ENCODE results near the gene CLCA2. TPM values are rescaled to one million over a fixed set of nuclear protein-coding genes. Genes with fewer than 3 reads are reported as not detected.

Gene CLCA2, protein sequence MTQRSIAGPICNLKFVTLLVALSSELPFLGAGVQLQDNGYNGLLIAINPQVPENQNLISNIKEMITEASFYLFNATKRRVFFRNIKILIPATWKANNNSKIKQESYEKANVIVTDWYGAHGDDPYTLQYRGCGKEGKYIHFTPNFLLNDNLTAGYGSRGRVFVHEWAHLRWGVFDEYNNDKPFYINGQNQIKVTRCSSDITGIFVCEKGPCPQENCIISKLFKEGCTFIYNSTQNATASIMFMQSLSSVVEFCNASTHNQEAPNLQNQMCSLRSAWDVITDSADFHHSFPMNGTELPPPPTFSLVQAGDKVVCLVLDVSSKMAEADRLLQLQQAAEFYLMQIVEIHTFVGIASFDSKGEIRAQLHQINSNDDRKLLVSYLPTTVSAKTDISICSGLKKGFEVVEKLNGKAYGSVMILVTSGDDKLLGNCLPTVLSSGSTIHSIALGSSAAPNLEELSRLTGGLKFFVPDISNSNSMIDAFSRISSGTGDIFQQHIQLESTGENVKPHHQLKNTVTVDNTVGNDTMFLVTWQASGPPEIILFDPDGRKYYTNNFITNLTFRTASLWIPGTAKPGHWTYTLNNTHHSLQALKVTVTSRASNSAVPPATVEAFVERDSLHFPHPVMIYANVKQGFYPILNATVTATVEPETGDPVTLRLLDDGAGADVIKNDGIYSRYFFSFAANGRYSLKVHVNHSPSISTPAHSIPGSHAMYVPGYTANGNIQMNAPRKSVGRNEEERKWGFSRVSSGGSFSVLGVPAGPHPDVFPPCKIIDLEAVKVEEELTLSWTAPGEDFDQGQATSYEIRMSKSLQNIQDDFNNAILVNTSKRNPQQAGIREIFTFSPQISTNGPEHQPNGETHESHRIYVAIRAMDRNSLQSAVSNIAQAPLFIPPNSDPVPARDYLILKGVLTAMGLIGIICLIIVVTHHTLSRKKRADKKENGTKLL
- total RNA-seq (2022; extraction: Qiagen RNA extraction) = not detected in 5 replicates

DNA sequence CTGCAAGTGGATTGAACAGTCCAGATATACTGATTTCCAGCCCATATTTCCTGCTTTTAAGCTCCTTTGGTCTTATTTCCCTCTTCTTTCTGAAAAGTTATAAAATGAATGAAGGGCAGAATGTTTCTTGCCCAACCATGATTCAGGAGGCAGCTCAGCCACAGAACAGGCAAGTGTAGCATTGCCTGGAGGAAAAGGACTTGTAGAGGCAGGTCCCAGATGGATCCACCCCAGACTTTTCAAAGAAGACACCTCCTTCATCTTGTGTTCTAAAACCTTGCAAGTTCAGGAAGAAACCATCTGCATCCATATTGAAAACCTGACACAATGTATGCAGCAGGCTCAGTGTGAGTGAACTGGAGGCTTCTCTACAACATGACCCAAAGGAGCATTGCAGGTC lies at the start of gene CLCA2:
TSS of gene CLCA2 (plus strand) at position 299 of the 400 bp plus-strand sequence. CDS start at position 376, 77 bp downstream.

DNA sequence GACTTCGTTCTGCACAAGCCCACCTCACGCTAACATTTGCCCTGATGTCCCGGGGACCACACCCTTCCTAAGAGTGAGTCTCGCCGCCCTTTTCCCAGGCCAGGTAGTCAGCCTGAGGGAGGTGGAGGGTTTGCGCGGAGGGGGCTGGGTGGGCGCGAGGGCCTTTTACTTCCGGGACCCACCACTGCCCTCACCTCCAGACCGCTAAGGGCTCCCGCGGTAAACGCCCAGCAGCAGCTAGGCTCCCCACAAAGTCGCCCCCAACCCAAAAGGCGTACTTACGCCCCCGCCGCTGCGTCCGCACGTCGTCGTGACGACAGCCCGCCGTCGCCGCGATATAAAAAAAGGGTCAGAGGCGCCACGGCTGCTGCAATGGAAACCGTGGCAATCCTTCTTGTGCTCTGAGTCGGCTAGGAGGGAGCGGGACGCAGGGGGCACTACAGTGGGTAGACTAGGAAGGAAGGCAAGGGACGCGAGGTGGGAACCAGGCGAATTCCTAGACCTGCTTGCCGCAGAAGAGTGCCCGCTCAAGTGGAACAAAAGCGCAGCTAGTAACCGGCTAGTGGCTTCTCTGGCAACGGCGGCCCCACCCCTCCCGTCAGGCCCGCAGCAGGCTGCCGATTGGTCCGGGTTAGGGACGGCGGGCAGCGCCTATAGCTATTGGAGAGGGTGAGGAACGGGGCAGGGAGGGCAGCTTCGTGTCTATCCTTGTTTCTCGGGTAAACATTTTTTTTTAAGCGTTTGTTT lies 28.0 kb upstream of the CLCA2 start, which contains the start of gene ODF2L:
TSS of gene ODF2L (minus strand) at position 573 of the 747 bp plus-strand sequence. CDS start 9,296 bp downstream, outside the sequence.

DNA sequence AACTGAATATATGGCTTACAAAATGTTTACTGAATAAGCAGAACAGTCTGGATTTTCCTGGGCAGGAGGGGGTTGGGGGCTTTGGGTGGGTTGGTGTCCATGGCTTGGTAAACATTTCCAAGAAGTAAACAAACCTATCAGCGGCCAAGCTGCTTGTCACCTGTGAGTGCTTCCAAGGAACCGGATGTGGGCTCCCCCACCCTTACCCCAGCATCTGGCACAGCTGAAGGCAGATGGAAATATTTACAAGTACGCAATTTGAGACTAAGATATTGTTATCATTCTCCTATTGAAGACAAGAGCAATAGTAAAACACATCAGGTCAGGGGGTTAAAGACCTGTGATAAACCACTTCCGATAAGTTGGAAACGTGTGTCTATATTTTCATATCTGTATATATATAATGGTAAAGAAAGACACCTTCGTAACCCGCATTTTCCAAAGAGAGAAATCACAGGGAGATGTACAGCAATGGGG lies 44.6 kb downstream of the CLCA2 start, which contains the start of gene CLCA1:
TSS of gene CLCA1 (plus strand) at position 427 of the 477 bp plus-strand sequence. CDS start at position 472, 45 bp downstream.

Other genes starting within 250 kb of the CLCA2 start
- 9.1 to 10.2 TPM (median 9.9 TPM) in 5 replicates for gene ODF2L, start 27.8 kb upstream of the CLCA2 start, total RNA-seq (2022; extraction: Qiagen RNA extraction)
- not detected in 5 replicates for gene CLCA1, start 44.8 kb downstream of the CLCA2 start, total RNA-seq (2022; extraction: Qiagen RNA extraction)
- not detected in 5 replicates for gene CLCA4, start 122.9 kb downstream of the CLCA2 start, total RNA-seq (2022; extraction: Qiagen RNA extraction)

Measured in A549 treated with CORT108297 at 1 μM for 4 hours (cell line).